ENCODE measurements around the gene FBN2.

- TF ChIP-seq EZH2 (IDR thresholded peaks at IDR 0.05; ENCODE audit: low read depth), result no peak
- TF ChIP-seq CTCF (conservative IDR thresholded peaks at IDR 0.05), result no peak
These were observed 184.5 kb downstream of the FBN2 start for GRCh38 chr5:128353441-128354107.
